Neural progenitor cell (in vitro differentiated cells): ENCODE results near the gene AP4B1.

Experiments
- CTCF ChIP-seq: fragments of 200-600 bp; sonication (generic); IDR thresholded peaks from 2 replicates; pipeline ENCODE4 v1.5.1; 2017; ENCODE audit warnings: antibody characterized with exemption, mild to moderate bottlenecking
- EZH2 ChIP-seq: fragments of 200-600 bp; sonication (generic); IDR thresholded peaks from 2 replicates; pipeline ENCODE4 v1.6.1; 2017; ENCODE audit warnings: antibody characterized with exemption, mild to moderate bottlenecking, moderate library complexity
- EZH2phosphoT487 ChIP-seq: fragments of 200-600 bp; sonication (generic); IDR thresholded peaks from 2 replicates; pipeline ENCODE4 v1.6.1; 2017; ENCODE audit warnings: antibody characterized with exemption

- TF ChIP-seq CTCF, result no peak
- no peak for TF ChIP-seq EZH2
- TF ChIP-seq EZH2phosphoT487, result no peak
Observed at GRCh38 chr1:113942527-113942926, 37.9 kb upstream of the AP4B1 start.
